Central memory CD4-positive, alpha-beta T cell (primary cell): ENCODE results near the gene LIMS1.
A peak's percentile ranks its signal among the peaks of the same experiment; 100 is the strongest.

ENCODE experiments used
- DNase-seq: peaks from one replicate; pipeline ENCODE4 v3.0.0; 2022

Gene LIMS1

DNA sequence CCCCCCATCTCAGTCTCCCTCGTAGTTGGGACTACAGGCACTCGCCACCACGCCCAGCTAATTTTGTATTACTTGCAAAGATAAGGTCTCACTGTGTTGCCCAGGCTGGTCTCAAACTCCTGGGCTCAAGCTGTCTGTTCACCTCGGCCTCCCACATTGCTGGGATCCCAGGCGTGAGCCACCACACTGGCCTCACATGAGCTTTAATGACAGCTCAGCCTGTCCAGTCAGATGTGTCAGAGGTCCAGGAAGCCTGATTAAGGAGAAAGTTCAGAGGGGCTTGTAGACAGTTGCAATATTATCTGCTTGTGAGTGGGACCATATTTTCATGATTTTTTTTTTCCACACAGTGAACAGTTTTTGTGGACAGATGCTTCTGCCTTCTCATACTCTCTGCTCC is 82.0 kb downstream of the LIMS1 start:
- DNase-seq, result no peak

DNA sequence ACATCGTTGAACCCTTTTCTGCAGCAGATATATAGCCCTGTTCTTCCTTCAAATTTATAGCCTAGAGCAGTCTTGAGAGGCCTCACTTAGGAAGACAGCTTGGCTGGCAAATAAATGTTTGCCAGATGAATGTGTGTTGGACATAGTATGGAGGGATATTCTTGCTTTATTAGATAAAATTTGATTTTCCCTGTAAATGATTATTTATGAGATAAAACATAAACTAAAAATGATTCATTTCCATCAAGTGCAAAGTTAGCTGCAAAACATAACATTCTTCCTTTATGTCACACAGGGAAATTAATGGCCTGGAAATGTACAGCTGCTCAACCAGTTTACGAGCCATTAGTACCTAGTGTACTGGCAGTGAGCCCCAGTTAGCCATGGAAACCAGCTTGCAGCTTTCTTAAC is 82.5 kb downstream of the LIMS1 start:
- no peak for DNase-seq

DNA sequence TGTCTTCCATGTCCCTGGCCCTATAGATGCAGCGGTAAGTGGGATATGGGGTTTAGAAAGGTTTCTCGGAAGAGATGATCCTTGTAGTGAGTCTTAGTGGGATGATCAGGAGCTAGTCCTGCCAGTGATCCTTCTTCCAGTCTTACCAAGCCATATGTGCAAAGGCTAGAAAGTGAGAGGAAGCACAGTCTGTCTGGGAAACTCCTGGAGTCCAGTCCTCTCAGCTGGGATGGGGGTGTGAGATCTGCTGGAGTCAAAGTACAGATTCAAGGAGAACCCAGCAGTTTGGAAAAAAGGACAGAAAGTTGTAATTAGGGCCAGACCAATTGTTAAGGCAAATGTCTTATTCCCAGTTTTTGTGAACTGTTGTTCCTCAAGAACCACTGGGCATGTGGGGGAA is 83.3 kb downstream of the LIMS1 start:
- DNase-seq, result no peak

DNA sequence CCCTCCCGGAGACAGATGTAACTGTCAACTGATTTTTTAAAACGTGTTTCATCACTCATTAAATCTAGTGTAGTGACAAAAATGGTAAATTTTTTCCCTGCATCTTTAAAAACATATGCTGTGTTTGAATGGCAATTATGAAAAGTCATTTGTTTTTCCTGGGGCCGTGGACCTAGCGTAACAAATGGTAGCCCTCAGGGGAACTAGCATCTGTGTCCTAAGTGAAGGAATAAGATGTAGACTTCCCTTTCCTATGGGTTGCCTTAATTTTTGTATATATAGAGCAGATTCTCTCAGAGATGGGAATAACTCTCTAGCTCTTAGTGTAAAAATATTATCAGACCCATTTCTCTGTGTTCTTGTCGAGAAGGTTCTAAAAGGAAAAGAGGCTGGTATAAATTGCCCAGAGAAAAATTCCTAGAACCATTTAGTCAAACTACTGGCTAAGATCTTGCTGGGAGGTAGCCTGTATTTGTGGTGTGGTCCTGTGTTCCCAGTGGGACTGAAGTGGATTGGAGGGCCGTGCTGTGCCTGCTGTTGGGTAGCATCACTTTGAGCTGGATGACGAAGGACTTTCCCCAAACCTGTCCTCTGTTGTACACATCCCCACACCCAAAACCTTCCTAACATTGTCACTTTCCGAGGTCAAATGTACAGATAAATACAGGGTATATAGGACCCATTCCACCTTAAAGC is 85.8 kb downstream of the LIMS1 start:
- no peak for DNase-seq

DNA sequence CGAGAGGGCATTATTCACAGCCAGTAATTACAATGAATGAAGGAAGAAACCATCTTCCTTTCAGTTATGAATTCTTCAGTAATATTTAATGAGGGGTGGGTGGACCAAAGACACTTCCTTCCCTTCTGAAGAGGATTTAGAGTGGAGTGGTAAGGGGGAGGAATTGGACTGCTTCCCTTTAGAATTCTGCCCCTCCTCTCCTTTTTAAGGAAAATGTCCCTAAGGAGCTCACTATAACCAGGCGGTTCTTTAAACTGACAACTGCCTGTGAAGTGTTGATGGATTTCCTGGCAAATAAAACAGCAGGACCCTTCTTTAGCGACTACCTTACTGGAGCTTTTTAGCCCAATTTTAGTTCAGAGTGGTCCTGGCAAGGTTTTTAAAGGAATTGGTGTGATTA is 86.4 kb downstream of the LIMS1 start:
- no peak for DNase-seq

DNA sequence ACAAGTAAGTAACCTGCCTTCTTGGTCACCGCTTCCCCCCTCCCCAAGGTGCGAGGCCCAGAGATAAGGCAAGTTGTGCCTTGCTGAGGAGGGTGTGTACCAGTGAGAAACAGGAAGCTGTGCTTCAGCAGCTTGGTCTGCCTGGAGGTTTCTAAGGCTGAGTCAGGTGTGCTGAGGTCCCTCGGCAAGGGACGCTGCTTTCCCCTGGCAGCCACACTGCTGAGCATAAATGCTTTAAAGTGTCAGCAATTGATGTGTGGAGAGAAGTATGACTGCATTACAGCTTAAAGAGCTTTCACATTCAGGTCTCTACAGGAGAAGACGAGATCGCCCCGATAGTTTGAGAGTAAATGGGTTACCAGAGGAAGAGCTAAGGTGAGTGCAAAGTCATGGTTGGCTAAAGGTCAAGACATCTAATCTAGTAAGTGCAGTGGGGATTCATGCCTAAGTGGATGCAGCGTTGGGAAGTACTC is 86.9 kb downstream of the LIMS1 start:
- peak; percentile 85 for DNase-seq

DNA sequence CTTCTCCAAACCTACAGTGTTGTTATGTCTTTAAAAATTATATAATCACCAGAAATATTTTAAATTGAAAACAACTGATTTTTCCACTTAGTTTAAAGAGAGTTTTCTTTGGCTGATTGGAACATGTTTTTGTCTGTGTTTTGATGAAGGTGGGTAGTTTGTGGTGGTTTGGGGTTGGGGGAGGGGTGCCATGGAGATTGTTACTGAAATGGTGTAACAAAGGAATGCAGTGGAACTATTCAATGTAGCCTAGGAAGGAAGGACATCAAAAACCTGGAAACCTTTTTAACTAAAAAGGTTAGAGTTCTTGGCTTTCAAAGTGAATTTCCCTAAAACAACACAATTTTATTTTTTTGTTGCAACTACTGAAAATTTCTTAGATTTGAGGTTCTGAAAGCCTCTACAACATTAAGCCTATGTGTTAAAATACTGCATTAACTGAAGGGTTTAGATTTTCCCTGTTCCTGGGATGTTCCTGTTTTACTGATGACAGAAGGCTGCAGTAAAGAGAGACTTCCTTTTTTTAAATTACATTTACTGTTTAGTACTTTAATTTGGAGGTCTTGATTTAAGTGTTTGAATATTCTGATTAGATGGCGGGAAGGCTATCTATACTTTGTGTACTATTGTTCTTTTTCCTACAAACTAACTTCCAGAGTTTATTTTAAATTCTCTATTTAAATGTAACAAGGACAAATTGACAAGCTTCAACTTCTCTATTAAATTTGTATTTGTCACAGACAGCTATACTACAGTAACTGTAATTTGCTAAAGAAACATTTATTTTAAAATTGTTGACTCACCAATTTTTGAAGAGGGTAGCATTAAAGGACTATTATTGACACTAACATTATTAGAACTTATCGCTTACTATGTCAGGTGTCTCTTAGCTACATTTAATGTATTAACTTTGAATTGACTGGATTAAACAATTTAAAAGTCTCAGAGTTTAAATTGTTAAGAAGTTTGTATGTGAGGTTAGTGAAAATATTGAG is 87.7 kb downstream of the LIMS1 start:
- no peak for DNase-seq

DNA sequence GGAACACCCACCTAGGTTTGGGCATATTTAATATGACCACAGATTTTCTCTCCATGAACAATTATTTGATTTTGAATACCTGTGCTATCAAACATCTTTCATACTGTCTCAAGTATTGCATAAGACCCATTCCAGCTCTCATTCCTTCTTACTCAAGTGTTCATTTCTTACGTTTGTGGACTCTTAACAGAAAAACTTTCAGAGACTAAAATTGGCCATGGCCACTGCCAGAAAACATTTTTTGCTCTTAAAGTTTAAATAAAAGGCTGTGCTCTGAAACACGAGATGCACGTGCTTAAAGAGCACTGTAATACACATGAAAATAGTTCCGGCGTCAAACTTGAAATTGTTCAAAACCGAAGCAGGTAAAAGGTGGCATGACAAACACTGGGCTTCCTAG is 89.3 kb downstream of the LIMS1 start:
- DNase-seq, result no peak

DNA sequence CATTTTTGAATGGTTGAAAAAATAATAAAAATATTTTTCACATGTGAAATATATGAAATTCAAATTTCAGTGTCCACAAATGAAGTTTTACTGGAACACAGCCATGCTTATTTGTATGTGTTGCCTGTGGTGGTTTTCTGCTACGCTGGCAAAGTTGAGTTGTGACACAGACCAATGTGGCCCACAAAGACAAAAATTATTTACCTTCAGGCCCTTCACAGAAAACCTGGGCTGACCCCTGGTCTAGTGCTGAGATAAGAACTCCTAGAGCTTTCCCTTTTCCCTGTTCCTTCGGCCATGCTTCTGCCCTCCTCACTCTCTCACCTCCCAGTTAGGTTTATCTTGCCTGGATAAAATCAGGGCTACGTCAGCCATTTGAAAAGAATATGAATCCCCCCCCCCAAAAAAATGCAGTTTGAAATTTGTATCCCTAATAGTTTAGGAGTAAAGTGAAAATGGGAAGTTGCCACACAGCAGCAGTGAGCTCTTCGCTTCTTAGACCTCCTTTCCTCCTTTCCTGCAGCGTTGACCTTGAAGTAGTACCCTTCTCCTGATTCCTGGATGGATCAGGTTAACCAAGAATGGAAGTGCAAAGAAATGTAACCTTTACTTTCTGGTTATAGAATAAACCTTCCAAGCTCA is 91.0 kb downstream of the LIMS1 start:
- DNase-seq, result no peak

DNA sequence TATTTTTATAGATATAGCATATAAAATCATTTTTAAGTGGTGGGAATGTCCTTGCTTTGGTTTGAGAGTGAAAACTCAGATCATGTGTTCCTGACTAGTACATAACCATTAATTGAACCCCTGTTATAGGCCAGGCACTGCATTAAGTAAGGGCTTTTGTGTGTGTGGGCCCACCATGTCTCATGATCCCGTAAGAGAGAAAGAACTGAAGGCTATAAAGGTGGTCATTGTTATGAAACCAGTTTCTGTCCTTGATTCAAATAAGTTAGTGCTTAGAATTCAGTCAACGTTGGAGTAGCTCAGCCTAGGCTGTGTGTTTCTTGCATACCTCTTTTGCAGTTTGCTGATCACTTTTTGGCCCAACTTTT is 91.5 kb downstream of the LIMS1 start:
- no peak for DNase-seq

DNA sequence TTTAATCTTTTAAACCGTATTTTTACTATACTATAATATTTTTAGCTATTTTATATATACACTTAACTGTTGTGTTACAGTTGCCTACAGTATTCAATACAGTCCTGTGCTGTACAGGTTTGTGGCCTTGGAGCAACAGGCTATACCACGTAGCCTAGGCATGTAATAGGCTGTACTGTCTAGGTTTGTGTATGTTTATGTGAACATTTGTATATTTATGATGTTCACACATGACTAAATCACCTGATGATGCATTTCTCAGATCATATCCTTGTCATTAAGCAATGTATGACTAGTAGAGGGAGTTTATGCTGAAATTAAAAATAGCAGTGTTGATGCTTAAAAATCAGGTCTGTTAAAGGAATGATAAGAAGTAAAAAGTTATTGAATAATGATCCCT is 92.7 kb downstream of the LIMS1 start:
- DNase-seq, result no peak

DNA sequence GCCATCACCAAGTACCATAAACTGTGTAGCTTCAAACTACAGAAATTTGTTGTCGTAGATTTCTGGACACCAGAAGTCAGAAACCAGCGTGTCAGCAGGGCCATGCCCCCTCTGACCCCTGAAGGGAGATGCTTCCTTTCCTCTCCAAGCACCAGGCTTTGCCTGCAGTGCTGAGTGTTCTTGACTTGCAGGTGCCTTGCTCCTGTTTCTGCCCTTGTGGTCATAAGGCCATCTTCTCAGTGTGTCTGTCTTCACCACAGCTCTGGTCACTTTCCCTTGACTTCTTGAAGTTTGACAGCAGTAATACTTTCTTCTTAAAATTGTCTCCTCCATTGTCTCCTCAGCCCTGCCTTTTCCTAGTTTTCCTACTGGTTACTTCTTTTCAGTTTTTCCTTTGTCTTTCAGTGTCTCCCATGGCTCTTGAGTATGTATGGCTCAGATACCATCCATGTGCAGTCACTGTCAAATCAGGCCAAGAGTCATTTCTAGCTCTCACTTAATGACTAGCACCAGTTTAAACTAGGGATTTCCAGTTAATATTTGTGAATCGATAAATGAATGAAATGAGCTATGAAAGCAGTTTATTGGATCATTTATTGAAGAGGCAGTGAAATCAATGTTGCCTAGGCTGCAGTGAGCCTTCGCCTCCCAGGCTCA is 93.8 kb downstream of the LIMS1 start:
- DNase-seq, result no peak

DNA sequence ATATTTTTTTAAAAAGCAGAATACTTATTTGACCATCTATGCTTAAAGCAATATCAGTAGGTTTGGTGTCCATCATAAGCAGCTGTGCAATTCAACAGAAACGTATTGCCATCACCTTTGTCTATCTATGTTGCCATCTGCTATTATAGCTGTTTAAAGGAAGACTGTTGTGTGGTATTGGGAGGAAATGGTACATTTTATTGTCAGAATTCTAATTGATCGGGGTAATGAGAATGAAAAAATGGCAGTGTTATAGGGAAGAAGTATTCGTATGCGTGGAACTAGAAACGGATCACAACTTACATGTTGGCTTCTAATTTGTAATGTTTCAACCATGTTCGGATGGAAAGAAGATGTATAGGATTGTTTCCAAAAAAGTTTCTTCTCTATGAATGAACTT is 94.7 kb downstream of the LIMS1 start:
- DNase-seq, result no peak

DNA sequence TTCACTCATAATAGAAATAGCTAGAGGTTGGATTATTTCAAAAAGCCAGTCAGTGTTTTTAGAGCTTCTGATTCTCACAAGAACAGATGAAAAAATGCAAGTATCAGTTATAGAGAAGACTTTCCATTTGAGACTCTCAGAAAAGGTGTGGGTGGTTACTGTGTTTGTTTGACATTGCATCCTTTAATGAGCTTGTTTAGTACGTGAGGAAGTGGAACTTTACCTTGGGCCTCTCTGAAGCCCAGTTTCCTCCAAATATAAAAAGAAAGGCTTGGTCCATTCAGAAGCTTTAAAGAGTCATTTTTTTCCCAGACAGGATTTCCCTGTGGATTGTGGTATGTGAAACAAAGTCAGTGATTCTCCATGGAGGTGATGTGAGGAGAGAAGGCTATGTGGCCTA is 95.1 kb downstream of the LIMS1 start:
- DNase-seq, result no peak

DNA sequence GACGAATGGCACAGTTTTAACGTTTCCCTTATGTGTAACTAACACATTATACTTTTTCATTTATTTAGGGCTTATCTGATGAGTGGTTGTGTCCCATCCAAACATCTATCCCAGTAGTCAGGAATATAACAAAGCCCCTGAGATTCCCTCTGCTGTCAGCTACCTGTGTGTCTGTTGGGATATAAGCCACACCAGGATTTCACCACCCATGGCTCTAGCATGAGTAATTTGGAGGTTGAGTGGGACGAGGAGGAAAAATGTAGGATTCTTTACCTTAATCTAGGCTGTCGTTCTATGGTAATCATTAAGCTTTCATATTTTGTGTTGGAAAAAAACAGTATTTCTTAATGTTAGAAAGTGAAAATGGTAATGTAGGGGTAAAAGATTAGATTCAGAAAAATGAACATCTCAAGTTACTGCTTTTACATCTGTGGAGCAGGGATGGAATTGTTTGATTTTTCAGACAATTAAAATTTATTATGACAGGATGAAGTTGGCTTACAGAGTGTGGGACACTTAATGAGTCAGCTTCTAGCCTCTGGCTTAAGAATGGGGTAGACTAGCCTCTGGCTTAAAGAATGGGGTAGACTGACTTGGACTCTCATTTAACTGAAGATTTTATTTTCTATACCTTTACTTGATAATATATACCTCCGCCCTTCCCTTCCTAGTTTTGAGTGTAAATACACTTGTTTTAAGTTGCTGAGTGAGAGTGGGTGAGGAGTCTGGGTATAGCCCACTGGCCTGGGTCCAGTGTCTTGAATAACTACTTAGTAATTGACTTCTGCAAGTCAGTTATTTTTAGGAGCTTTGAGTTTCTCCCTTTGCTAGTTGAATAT is 96.5 kb downstream of the LIMS1 start:
- no peak for DNase-seq

DNA sequence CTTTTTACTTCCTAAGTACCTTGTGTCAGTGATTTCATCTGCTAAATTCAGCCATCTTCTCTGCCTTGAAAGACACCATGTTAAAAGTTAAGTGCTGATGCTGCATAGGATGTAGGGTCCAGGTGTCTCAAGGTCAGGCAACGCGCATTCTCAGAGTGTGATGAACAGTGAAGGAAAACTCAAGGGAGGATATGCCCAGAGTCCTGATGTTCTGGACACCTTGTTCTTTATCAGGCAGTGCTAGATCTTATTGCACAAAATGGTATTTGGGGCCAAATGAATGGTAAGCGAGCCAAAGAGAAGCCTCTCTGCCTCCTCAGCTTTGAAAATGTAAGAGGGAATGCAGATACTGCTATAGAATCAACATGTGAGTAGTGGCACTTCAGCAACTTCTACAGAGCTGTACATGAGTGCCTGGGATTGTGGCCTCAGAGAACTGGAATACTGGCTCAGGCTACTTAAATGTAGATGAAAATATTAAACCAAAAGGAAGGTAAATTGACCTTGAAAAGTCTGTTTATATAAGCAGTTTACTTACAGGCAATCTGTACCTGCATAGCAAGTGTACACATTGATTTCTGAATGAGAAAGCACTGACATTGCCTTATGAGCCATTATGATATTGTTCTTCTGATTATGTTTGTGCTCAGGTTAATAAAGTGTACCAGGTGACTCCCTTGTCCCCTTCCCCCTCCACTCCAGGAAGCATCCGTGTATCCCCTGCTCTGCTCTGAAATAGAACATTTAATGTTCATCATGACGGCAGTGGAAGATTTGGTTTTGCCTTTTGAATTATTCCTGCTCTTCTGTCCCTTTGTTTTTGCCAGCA is 98.3 kb downstream of the LIMS1 start:
- no peak for DNase-seq

DNA sequence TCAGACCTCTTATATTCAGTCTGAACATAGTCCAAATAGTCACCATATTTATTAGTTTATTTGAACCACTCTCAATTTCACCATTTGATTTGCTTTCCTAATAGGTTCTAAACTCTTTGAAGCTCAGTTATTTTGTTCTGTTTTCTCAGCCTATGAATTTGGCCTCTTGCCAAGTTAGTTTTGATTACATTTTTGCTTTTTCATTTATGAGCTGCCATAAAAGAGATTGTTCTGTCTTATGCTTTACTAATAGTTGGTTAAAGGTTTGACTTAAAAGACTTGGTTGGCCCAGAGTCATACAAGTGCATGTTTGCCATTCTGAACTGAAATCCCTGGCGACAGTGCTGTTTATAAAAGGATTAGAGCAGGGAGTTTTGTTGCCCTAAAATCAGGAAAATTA is 99.1 kb downstream of the LIMS1 start:
- DNase-seq, result no peak

DNA sequence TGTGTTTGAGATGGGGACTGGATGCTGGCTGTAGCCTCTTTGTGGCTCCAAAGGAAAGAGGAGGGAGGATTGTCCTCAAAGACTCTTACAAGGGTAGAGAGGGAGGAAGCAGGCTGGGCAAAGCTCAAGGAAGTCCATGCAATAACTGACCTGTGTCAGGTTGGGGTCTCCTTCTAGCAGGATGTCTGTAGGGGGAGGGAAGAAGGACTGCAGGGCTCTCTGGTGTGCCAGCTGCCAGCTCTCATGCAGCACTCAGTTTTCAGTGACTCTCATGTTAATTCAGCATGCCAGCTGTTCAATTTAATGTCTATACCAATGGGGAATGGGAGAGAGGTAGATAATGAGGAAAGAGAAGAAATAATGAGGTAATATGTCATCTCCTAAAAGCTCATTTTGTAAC is 99.7 kb downstream of the LIMS1 start:
- DNase-seq, result no peak

DNA sequence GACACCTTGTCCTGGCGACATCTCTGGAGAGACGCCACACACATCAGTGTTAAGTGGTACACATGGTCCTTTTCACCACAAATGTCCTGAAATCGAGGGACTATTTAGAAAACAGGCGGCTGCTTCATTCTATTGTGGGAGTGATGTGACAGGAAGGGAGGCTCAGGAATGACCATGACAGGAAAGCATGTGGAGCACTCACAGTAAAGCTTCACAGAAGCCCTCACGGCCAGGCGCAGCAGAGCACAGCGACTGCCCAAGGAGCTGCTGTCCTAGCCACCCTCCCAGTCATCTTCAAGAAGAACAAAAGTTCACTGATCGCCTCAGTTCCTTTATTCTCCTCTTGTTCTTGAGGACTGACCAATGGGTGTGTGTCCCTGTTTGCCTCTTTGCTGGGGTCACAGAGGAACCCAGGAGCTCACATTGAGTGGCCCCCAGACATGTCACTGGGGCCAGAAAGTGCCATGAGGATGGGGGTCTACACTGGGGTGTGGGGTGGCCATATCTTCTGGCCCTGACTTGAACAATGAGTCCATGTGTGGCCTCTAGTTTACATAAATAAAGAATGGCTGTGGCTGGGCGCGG is 100.4 kb downstream of the LIMS1 start:
- no peak for DNase-seq

DNA sequence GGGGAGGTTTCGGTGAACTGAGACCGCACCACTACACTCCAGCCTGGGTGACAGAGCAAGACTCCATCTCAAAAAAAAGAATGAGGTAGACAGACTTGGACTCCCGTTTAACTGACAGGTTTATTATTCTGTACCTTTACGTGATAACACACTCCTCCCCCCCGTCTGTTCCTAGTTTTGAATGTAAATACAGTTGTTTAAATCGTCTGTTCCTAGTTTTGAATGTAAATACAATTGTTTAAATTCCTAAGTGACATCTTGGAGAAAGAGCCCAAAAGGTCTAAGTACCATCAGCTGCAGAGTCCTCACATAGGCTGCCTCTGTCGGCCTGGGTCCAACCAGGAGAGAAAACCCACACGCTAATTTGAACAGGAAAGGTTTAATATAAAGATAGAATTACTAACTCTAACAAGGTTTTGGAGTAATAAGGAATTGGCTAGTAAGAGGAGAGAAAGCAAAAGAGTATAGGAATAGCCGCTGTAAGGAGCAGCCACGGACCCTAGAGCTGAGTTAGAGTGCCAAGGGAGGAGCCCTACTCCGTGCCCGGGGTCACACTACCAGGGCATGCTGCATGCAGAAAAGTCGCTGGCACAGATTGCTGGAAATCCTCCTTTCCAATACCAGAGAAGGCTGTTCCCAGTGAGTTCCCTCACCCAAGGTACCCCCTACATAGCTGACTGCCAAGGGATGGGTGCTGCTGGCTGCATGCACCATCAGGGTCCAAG is 101.5 kb downstream of the LIMS1 start:
- no peak for DNase-seq
